Activated T-helper 2 cell treated with anti-CD3 and anti-CD28 coated beads, Interferon-gamma antibody, Interleukin-2, Interleukin-4, amounts not matched to agents 10 μg/mL and 5 μg/mL and 100 μg/mL, durations not matched to agents 14 hours and 24 hours and 36 hours (primary cell): ENCODE measurements around the gene CNN1. TPM values are rescaled to one million over a fixed set of nuclear protein-coding genes. Genes with fewer than 3 reads are reported as not detected.
"Not testable (repeated sequence)": the region's sequence is repeated elsewhere in the genome, so short reads cannot be mapped to it uniquely, and the experiment has no call there.

Experiments
- DNase-seq: peaks from one replicate; pipeline ENCODE4 v3.0.0; 2021; ENCODE audit warnings: low spot score
- H3K27ac Mint-ChIP-seq: one replicate; pipeline ENCODE4 v1.8.0; 2021; ENCODE audit warnings: mixed read lengths
- H3K27me3 Mint-ChIP-seq: one replicate; pipeline ENCODE4 v1.8.0; 2021; ENCODE audit warnings: low read depth, mixed read lengths
- H3K36me3 Mint-ChIP-seq: one replicate; pipeline ENCODE4 v1.8.0; 2021; ENCODE audit warnings: low read depth, mixed read lengths
- H3K4me1 Mint-ChIP-seq: one replicate; pipeline ENCODE4 v1.8.0; 2021; ENCODE audit warnings: low read depth, mixed read lengths
- H3K4me3 Mint-ChIP-seq: one replicate; pipeline ENCODE4 v1.8.0; 2021; ENCODE audit warnings: low read depth, mild to moderate bottlenecking, moderate library complexity, mixed read lengths
- H3K9me3 Mint-ChIP-seq: one replicate; pipeline ENCODE4 v1.8.0; 2021; ENCODE audit warnings: mixed read lengths
- intact Hi-C: fragments of 100-400 bp; cut with micrococcal nuclease; formaldehyde crosslinking; loops from one replicate; pipeline ENCODE4 v1.15.1; 2023
- total RNA-seq: library from RNA; stranded (reverse); gene quantifications from 2 replicates; pipeline ENCODE4 v1.2.3, GENCODE V29; 2022

Gene CNN1
- total RNA-seq, 1 donor from 2014 or later: not detected

- intact Hi-C loops: loop anchor here (1.0 kb wide), 1 partner anchor 38 kb away; the partner anchor contains the start of gene ZNF627
- Mint-ChIP-seq H3K4me3 (peak within 1 kb of the TSS; percentile 86), H3K9me3 (no peaks in the 10 kb centered on the region), H3K36me3 (peaks cover 15% of the 10 kb centered on the region), H3K4me1 (peaks cover 38% of the 10 kb centered on the region), H3K27me3 (no peaks in the 10 kb centered on the region), H3K27ac (peak within 1 kb of the TSS; percentile 89)
- DNase-seq: peak; percentile 96
These were observed 20.5 kb downstream of the CNN1 start, which contains the start of gene ELOF1 for GRCh38 chr19:11558881-11559828. Gene ELOF1, minus strand, starts transcription at chr19:11559230. Its CDS starts 4,883 bp downstream, at chr19:11554347.

GRCh38 chr19:11560404-11561051, 21.9 kb downstream of the CNN1 start:
- Mint-ChIP-seq H3K27ac (peak overlapping the region; percentile 89), H3K36me3 (peaks cover 11% of the 10 kb centered on the region), H3K27me3 (no peaks in the 10 kb centered on the region), H3K9me3 (no peaks in the 10 kb centered on the region), H3K4me1 (peaks cover 38% of the 10 kb centered on the region), H3K4me3 (peak overlapping the region; percentile 80)
- intact Hi-C loops: loop anchor here (1.0 kb wide), 2 partner anchors 21 to 27 kb away; no protein-coding TSS in a partner anchor
- peak; percentile 63 for DNase-seq

- Mint-ChIP-seq H3K27me3 (no peaks in the 10 kb centered on the region), H3K9me3 (no peaks in the 10 kb centered on the region), H3K4me1 (peaks cover 30% of the 10 kb centered on the region), H3K4me3 (no peak overlapping the region), H3K36me3 (no peaks in the 10 kb centered on the region), H3K27ac (peak overlapping the region; percentile 28)
- intact Hi-C loops: no loop called here
- no peak for DNase-seq
These were observed 24.9 kb downstream of the CNN1 start for GRCh38 chr19:11563532-11563931.

DNA sequence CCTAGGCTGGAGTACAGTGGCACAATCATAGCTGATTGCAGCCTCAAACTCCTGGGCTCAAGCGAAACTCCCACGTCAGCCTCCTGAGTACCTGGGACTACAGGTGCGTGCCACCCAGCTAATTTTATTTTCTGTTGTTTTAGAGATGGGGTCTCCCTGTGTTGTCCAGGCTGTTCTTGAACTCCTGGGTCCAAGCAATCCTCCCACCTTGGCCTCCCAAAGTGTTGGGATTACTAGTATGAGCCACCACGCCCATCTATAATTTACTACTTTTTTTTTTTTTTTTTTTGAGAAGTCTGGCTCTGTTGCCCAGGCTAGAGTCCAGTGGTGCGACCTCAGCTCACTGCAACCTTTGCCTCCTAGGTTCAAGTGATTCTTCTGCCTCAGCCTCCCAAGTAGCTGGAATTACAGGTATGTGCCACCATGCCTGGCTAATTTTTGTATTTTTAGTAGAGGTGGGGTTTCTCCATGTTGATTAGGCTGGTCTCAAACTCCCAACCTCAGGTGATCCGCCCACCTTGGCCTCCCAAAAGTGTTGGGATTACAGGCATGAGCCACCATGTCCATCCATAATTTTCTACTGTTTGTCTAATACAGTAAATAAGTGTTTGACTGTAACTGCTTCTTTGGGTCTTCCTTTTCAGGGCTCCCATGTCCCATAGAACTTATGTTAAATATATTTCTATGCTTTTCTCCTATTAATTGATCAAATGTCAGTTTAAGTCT, 25.6 kb downstream of the CNN1 start:
- H3K27me3 Mint-ChIP-seq: not testable (repeated sequence)

DNA sequence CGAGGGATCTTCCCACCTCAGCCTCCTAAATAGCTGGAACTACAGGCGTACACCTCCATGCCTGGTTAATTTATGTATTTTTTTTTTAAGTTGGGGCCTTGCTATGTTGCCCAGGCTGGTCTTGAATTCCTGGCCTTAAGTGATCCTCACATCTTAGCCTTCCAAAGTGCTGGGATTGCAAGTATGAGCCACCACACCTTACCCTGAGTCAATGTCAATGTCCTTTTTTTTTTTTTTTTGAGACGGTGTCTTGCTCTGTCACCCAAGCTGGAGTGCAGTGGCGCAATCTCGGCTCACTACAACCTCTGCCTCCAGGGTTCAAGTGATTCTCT, 27.0 kb downstream of the CNN1 start:
- intact Hi-C loops, H3K4me3 Mint-ChIP-seq, DNase-seq, H3K36me3 Mint-ChIP-seq, H3K9me3 Mint-ChIP-seq, H3K27ac Mint-ChIP-seq, H3K27me3 Mint-ChIP-seq: not testable (repeated sequence)
- H3K4me1 Mint-ChIP-seq: peaks cover 27% of the 10 kb centered on the region

More for the DNA sequence above, 25.6 kb downstream of the CNN1 start:
- peaks cover 33% of the 10 kb centered on the region for H3K4me1 Mint-ChIP-seq
- H3K36me3 Mint-ChIP-seq, DNase-seq, intact Hi-C loops, H3K9me3 Mint-ChIP-seq, H3K4me3 Mint-ChIP-seq: not testable (repeated sequence)
- peak overlapping the region; percentile 16 for H3K27ac Mint-ChIP-seq

DNA sequence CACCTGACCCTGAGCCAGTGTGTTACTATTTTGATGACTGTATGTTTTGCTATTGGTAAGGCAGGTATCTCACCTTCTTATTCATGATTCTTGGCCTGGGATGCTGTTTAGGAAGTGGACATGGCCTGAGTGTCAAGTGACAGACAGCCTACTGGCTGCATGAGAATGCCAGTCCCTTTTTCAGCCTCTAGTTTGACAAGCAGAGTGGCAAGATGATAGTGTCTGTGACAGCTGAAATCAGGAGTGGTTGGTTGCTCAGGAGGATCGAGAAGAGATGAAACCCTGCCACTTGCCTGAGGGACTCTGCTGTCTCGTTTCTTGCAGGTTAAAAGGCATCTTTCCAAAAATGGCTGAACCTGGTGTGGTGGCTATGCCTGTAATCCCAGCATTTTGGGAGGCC, 27.5 kb downstream of the CNN1 start:
- Mint-ChIP-seq H3K4me3 (no peak overlapping the region), H3K27ac (peak overlapping the region; percentile 5), H3K27me3 (no peaks in the 10 kb centered on the region), H3K9me3 (no peaks in the 10 kb centered on the region), H3K36me3 (no peaks in the 10 kb centered on the region), H3K4me1 (peaks cover 24% of the 10 kb centered on the region)
- no peak for DNase-seq
- intact Hi-C loops: no loop called here

- intact Hi-C loops: no loop called here
- DNase-seq: no peak
- peaks cover 12% of the 10 kb centered on the region for H3K4me1 Mint-ChIP-seq
- H3K27me3 Mint-ChIP-seq: no peaks in the 10 kb centered on the region
- H3K9me3 Mint-ChIP-seq: no peaks in the 10 kb centered on the region
- H3K4me3 Mint-ChIP-seq: no peak overlapping the region
- no peak overlapping the region for H3K27ac Mint-ChIP-seq
- no peaks in the 10 kb centered on the region for H3K36me3 Mint-ChIP-seq
These were observed 31.4 kb downstream of the CNN1 start for GRCh38 chr19:11570039-11570462.

DNA sequence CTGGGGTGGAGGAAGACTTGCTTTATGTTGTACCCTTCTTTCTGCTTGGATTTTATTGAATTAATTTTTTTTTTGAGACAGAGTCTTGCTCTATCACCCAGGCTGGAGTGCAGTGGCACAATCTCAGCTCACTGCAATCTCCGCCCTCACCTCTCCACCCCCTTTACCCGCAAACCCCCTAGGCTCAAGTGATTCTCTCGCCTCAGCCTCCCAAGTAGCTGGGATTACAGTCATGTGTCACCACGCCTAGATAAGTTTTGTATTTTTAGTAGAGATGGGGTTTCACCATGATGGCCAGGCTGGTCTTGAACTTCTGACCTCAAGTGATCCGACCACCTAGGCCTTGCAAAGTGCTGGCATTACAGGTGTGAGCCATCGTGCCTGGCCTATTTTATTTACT, 34.7 kb downstream of the CNN1 start:
- H3K27ac Mint-ChIP-seq, H3K4me3 Mint-ChIP-seq, H3K9me3 Mint-ChIP-seq, intact Hi-C loops, DNase-seq, H3K27me3 Mint-ChIP-seq, H3K36me3 Mint-ChIP-seq: not testable (repeated sequence)
- peaks cover 11% of the 10 kb centered on the region for H3K4me1 Mint-ChIP-seq

GRCh38 chr19:11573763-11574162, 35.1 kb downstream of the CNN1 start:
- H3K4me3 Mint-ChIP-seq, H3K27ac Mint-ChIP-seq, intact Hi-C loops, H3K36me3 Mint-ChIP-seq, H3K4me1 Mint-ChIP-seq, DNase-seq, H3K27me3 Mint-ChIP-seq, H3K9me3 Mint-ChIP-seq: not testable (repeated sequence)

DNA sequence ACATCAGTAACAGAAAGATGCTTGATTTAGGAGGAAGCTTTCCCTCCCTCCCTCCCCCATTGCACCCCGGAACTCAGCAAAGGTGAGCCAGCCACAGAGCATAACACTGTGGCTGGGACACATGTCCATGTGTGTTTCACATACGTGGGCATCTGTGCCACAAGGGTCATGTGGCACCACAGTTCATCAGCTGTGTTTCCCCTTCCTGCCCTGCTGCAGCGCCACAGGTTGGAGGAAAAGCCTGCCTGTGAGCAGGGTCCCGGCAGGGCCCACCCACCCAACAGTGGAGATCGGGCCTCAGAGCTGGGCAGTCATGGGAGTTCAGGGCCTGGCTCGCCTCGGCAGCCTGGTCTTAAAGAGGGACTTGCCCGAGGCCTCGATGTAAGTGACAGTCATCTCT, 36.0 kb downstream of the CNN1 start:
- no peak overlapping the region for H3K4me3 Mint-ChIP-seq
- peak overlapping the region; percentile 55 for H3K27ac Mint-ChIP-seq
- no peaks in the 10 kb centered on the region for H3K27me3 Mint-ChIP-seq
- H3K36me3 Mint-ChIP-seq: no peaks in the 10 kb centered on the region
- intact Hi-C loops: no loop called here
- peaks cover 6% of the 10 kb centered on the region for H3K4me1 Mint-ChIP-seq
- no peak for DNase-seq
- H3K9me3 Mint-ChIP-seq: no peaks in the 10 kb centered on the region

DNA sequence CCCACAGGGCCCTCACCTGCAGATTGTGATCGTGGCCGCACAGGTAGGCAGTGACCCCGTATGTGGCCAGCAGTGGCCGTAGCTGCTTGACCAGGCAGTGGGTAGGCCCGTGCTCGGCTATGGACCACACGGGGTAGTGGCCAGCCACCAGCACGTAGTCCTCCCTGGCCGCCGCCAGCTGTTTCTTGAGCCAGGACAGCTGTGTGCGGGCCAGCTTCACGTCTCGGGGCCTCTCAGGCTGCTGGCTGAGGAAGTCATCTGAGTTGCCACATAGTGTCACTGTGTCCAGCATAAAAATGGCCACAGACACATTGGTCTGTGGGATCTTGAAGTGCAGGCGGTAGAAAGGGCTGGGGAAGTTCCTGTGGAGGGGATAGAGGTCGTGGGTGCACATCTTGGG, 37.6 kb downstream of the CNN1 start:
- no peak for DNase-seq
- H3K27ac Mint-ChIP-seq: no peak overlapping the region
- no peaks in the 10 kb centered on the region for H3K36me3 Mint-ChIP-seq
- H3K27me3 Mint-ChIP-seq: no peaks in the 10 kb centered on the region
- H3K9me3 Mint-ChIP-seq: no peaks in the 10 kb centered on the region
- H3K4me3 Mint-ChIP-seq: no peak overlapping the region
- peaks cover 12% of the 10 kb centered on the region for H3K4me1 Mint-ChIP-seq
- intact Hi-C loops: no loop called here

DNA sequence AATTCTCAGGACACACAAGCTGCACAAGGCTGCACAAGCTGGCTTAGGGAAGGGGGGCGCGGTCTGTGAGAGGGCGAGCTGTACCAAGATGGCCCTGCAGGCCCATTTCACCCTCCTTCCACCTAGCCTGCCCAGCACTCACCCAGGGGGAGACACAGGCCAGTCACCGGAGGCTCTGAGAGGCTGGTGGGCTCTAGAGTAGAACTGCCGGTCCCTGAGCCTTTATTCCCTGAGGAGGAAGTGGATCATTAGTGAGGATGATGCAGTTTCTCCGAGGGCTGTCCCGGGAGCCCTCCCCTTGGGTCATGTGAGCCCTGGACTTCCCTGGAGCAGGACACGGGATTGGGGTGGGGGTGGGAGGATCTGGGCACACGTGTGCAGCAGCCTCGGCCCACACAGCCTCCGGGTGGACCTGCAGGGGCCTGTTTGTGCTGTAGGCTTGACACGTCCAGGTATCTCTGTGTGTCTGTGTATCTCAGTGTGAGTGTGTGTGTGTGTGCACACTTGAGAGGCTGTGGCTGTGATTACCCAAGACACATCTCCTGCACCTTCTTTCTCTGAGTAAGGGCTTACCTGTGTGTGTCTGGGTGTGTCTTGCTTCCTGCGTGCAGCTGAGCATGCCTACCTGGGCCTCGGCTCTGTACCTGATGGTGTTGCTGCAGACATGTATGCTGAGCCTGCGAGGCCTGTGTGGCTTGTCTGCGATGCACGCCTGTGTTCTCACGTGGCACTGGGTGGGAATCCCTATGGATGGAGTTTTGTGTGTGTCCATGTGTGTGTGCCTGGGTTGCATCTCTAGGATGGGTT, 39.0 kb downstream of the CNN1 start, which contains the start of gene ACP5:
Gene ACP5, minus strand, starts transcription at position 195 of the 807 bp plus-strand sequence. CDS start 328 bp downstream, outside the sequence.
- Mint-ChIP-seq H3K9me3 (no peaks in the 10 kb centered on the region), H3K27ac (no peak within 1 kb of the TSS), H3K4me1 (peaks cover 18% of the 10 kb centered on the region), H3K27me3 (no peaks in the 10 kb centered on the region), H3K4me3 (peak within 1 kb of the TSS; percentile 72), H3K36me3 (no peaks in the 10 kb centered on the region)
- intact Hi-C loops: no loop called here
- DNase-seq: no peak
